GM12865 (cell line): ENCODE data around the gene CCPG1.

Experiments used
- DNase-seq: peaks from one replicate; pipeline ENCODE4 v3.0.0; 2010; ENCODE audit warnings: low read depth
- H3K4me3 ChIP-seq: 2 replicates; pipeline ENCODE4 v1.5.1; 2011; ENCODE audit warnings: mild to moderate bottlenecking, low read depth, low read length, control low read depth
- TF ChIP-seq, protein P1 (sequence below): IDR thresholded peaks from 2 replicates; pipeline ENCODE4 v1.5.1; 2011; ENCODE audit warnings: low read length, control low read depth, low read depth, inconsistent platforms; ENCODE audit not compliant: insufficient read depth; ENCODE audit errors: missing control alignments

Gene CCPG1

DNA sequence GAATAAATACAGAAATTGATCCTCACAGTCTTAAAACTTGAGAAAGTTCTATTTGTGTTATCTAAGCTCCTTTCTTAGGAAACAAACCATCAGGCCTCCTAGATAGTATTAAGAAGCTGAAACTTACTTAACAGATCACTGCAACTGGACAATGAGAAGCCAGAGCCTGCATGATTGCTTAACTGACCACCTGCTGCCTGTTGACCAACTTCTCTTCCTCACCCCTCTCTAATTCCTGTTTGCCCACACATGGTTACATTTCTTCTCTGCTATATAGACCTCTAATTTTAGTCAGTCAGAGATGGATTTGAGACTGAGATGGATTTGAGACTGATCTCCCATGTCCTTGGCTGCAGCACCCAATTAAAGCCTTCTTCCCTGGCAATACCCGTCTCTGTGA is 13.5 kb downstream of the CCPG1 start:
- DNase-seq = no peak
- no peak overlapping the region for H3K4me3 ChIP-seq

DNA sequence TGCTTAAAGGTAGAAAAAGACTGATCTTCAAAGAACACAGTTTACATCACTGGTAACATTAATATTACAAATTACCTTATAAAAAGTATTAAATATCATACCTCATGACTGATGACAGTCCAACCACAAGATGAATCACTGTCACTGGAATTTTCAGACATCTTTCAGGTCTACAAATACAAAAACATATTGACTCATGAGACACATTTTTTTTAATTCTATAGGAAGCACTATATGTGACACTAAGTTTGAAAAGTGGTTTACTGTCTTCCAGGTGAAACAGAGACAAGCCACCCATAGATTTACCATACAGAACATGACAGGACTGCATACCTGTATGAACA is 18.9 kb downstream of the CCPG1 start:
- TF ChIP-seq, protein P1, sequence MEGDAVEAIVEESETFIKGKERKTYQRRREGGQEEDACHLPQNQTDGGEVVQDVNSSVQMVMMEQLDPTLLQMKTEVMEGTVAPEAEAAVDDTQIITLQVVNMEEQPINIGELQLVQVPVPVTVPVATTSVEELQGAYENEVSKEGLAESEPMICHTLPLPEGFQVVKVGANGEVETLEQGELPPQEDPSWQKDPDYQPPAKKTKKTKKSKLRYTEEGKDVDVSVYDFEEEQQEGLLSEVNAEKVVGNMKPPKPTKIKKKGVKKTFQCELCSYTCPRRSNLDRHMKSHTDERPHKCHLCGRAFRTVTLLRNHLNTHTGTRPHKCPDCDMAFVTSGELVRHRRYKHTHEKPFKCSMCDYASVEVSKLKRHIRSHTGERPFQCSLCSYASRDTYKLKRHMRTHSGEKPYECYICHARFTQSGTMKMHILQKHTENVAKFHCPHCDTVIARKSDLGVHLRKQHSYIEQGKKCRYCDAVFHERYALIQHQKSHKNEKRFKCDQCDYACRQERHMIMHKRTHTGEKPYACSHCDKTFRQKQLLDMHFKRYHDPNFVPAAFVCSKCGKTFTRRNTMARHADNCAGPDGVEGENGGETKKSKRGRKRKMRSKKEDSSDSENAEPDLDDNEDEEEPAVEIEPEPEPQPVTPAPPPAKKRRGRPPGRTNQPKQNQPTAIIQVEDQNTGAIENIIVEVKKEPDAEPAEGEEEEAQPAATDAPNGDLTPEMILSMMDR = no peak
- no peak for DNase-seq
- no peak overlapping the region for H3K4me3 ChIP-seq

More for the DNA sequence above, 13.5 kb downstream of the CCPG1 start:
- TF ChIP-seq, protein P1 = no peak

DNA sequence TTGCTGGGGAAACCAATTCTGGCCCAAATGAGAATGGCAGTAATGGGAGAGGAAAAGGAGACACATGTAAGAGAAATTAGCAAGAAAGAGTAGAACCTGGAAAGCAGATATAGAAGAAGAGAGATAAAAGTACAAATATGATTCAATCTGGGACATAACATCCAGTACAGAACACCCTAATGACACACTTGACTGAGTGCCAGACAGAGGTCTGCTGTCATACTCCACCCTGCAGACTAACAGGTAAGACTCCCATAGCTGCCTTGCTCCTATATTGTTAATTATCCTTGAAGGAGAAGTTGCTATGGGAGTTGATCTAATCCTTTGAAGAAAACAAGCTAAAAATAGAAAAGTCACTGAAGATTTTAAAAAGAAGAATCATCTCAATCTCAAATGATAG is 21.1 kb downstream of the CCPG1 start:
- no peak for DNase-seq
- H3K4me3 ChIP-seq = no peak overlapping the region
- TF ChIP-seq, protein P1 = no peak

DNA sequence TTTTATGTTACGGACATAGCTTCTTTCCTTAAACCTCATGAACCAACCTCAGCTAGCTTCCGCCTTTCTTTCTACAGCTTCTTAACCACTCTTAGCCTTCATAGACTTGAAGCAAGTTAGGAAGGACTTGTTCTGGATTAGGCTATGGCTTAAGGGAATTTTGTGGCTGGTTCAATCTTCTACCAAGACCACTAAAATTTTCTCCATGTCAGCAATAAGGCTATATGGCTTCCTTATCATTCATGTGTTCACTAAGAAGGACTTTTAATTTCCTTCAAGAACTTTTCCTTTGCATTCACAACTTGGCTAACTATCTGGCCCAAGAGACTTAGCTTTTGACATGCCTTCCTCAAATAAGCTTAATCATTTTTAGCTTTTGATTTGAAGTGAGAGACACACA is 24.5 kb downstream of the CCPG1 start:
- no peak for DNase-seq
- TF ChIP-seq, protein P1 = no peak

GRCh38 chr15:55381595-55381994 is 26.6 kb downstream of the CCPG1 start:
- H3K4me3 ChIP-seq = no peak overlapping the region

More for the DNA sequence above, 24.5 kb downstream of the CCPG1 start:
- H3K4me3 ChIP-seq = no peak overlapping the region

DNA sequence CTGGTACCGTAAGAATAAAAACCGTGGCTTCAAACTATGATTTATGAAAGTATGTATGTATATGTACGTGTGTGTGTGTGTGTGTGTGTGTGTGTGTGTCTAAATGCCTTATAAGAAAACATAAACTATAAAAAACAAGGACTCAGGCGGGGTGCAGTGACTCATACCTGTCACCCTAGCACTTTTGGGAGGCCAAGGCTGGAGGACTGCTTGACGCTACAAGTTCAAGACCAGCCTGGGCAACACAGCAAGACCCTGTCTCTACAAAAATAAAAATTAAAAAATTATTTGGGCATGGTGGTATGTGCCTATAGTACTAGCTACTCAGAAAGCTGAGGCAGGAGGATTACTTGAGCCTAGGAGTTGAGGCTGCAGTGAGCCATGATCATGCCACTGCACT is 29.1 kb downstream of the CCPG1 start:
- H3K4me3 ChIP-seq = no peak overlapping the region
- TF ChIP-seq, protein P1 = no peak
- DNase-seq = no peak

More at GRCh38 chr15:55381595-55381994, 26.6 kb downstream of the CCPG1 start:
- DNase-seq = no peak
- TF ChIP-seq, protein P1 = no peak

DNA sequence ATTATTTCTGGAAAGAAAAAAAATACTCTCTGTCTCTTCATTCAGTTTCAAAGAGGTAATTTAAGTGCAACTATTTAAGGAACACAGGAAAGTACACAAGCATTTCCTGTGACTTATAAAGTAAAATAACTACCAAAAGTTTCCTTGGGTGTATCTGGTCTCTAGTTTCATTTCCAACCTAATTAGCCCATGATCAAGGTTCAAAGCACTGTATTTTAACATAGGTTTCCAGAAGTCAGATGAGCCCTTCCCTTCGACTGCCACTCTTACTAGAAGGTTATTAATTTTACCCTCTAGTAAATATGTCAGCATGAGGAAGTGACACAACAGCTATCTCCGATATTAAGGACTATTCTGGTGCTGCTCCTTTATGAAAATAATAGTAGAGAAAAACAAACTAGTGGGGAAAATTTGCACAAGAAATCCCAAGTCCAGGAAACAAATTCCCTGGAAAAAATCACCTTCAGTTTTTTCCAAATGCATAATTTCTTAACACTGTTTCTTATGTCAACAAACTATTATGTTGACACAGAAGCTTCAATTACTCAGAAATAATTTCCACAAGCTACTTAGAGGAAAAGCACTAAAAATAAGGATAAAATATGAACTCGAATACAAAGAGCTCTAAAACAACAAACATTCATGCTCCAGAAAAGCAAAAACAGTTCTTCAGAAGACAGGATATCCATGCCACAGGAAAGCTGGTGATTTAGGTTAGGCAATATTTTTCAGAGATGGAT is 35.3 kb downstream of the CCPG1 start:
- peak; percentile 49 for DNase-seq
- H3K4me3 ChIP-seq = 0 out of 2 replicates have a peak overlapping the region, but pooled peaks have one; percentile 6
- TF ChIP-seq, protein P1 = no peak
